Activated T-cell treated with anti-CD3 and anti-CD28 coated beads, Interleukin-2, amount 50 U/mL, for 24 hours (primary cell): ENCODE results near the gene GMCL2.

Experiments
- DNase-seq: peaks from one replicate; pipeline ENCODE4 v3.0.0-alpha.2; 2020
- H3K27ac Mint-ChIP-seq: 2 replicates; pipeline ENCODE4 v1.8.0; 2020; ENCODE audit warnings: mild to moderate bottlenecking, mixed read lengths
- H3K27me3 Mint-ChIP-seq: 2 replicates; pipeline ENCODE4 v1.8.0; 2020; ENCODE audit warnings: mixed read lengths
- H3K36me3 Mint-ChIP-seq: 2 replicates; pipeline ENCODE4 v1.8.0; 2020; ENCODE audit warnings: low read depth, mixed read lengths
- H3K4me1 Mint-ChIP-seq: 2 replicates; pipeline ENCODE4 v1.8.0; 2020; ENCODE audit warnings: low read depth, mixed read lengths
- H3K4me3 Mint-ChIP-seq: 2 replicates; pipeline ENCODE4 v1.8.0; 2020; ENCODE audit warnings: mild to moderate bottlenecking, moderate library complexity, mixed read lengths
- H3K9me3 Mint-ChIP-seq: 2 replicates; pipeline ENCODE4 v1.8.0; 2020; ENCODE audit warnings: mixed read lengths

GMCL2 gene

DNA sequence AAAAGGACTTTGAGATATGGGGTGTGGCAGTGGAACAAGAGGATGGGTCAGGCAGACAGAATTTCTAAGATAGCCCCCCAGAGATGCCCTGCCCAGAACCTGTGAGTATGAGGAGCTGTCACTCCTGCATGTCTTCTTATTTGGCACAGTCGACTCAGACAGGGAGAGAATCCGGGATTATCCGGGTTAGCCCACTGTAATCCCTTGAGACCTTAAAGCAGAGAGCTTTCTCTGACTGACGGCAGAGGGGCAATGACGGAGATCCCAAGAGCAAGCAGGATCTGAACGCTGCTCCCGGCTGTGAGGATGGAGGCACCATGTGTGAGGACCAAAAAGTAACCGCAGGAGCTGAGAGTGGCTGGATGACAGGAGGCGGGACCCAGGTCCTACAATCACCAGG is 24.7 kb downstream of the GMCL2 start:
- Mint-ChIP-seq H3K27me3 (peaks cover 29% of the 10 kb centered on the region), H3K27ac (no peak overlapping the region)

DNA sequence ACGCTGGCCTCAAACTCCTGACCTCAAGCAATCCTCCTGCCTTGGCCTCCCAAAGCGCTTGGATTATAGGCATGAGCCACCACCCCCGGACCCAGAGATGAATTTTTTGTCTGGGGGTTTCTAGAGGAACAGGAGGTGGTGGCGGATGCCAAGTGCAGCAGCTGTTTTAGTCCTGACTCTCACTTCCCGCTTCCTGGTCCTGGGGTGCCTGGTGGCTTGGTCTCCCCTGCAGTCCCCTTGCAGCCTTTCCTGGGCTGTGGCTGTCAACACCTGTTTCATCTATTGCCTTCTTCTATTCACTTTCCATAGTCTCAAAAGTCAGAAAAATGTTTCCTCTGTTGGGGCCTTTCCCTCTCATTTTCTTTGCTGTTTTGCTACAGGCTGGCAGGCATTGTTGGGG is 27.0 kb downstream of the GMCL2 start:
- H3K4me1 Mint-ChIP-seq, result peaks cover 7% of the 10 kb centered on the region
- H3K4me3 Mint-ChIP-seq, result no peak overlapping the region
- peaks cover 27% of the 10 kb centered on the region for H3K27me3 Mint-ChIP-seq
- H3K36me3 Mint-ChIP-seq, result no peaks in the 10 kb centered on the region
- H3K9me3 Mint-ChIP-seq, result no peaks in the 10 kb centered on the region
- no peak for DNase-seq
- H3K27ac Mint-ChIP-seq, result no peak overlapping the region

More for the DNA sequence above, 24.7 kb downstream of the GMCL2 start:
- H3K4me3 Mint-ChIP-seq, result no peak overlapping the region
- DNase-seq, result no peak
- no peaks in the 10 kb centered on the region for H3K9me3 Mint-ChIP-seq
- H3K4me1 Mint-ChIP-seq, result peaks cover 7% of the 10 kb centered on the region
- no peaks in the 10 kb centered on the region for H3K36me3 Mint-ChIP-seq

DNA sequence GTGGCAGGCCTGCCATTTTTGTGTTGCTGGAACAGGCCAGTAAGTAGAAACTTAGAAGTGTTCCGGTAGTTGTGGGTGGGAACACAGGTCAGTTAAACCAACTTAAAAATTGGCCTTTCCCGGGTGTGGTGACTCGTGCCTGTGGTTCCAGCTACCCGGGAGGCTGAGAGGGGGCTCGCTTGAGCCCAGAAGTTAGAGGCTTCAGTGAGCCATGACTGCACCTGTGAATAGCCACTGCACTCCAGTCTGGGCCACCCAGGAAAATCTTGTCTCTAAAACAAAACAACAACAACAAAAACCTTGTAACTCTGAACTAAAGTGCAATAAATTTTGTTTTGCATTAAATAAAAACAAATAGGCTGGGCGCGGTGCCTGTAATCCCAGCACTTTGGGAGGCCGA is 32.1 kb downstream of the GMCL2 start:
- Mint-ChIP-seq H3K27ac (no peak overlapping the region), H3K9me3 (no peaks in the 10 kb centered on the region), H3K4me3 (no peak overlapping the region), H3K36me3 (peaks cover 37% of the 10 kb centered on the region), H3K27me3 (no peaks in the 10 kb centered on the region), H3K4me1 (peaks cover 38% of the 10 kb centered on the region)
- DNase-seq, result no peak

DNA sequence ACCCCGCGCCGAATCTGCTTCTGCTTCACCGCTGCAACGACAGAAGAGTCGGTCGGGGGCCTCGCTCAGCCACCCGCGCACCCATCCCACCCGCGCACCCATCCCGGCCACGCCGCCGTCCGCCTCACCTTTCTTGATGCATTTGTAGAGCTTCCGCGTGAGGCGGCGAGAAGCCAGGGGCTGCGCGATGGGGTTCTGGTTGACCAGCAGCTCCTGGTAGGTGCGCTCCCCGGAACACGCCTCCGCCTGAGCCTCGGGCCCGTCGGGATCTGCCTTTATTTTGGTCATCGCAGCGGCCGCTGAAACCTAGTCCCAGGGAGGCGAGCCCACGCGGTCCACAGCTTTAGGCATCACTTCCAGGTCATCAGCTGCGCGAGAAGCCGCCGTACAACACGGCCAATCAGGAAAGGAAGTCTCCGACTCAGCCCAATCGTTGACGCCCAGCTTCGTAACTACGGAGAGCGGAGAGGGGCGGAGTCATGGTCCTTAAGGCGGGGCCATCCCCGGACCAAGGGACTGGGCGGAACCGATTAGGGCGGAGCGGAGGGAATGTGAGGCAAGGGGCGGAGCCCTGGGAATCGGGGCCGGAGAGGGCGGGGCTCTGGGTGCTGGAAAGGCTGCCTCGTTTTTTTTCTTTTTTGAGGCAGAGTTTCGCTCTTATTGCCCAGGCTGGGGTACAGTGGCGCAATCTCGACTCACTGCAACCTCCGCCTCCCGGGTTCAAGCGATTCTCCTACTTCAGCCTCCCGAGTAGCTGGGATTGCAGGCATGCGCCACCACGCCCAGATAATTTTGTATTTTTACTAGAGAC is 33.4 kb downstream of the GMCL2 start, which contains the start of gene NHP2:
TSS of gene NHP2 (minus strand) at position 356 of the 811 bp plus-strand sequence. CDS start at position 288, 68 bp downstream.
- Mint-ChIP-seq H3K4me3 (peak within 1 kb of the TSS; percentile 97), H3K9me3 (no peaks in the 10 kb centered on the region), H3K27ac (peak within 1 kb of the TSS; percentile 95), H3K4me1 (peaks cover 51% of the 10 kb centered on the region), H3K27me3 (no peaks in the 10 kb centered on the region), H3K36me3 (peaks cover 50% of the 10 kb centered on the region)
- peak; percentile 99 for DNase-seq

DNA sequence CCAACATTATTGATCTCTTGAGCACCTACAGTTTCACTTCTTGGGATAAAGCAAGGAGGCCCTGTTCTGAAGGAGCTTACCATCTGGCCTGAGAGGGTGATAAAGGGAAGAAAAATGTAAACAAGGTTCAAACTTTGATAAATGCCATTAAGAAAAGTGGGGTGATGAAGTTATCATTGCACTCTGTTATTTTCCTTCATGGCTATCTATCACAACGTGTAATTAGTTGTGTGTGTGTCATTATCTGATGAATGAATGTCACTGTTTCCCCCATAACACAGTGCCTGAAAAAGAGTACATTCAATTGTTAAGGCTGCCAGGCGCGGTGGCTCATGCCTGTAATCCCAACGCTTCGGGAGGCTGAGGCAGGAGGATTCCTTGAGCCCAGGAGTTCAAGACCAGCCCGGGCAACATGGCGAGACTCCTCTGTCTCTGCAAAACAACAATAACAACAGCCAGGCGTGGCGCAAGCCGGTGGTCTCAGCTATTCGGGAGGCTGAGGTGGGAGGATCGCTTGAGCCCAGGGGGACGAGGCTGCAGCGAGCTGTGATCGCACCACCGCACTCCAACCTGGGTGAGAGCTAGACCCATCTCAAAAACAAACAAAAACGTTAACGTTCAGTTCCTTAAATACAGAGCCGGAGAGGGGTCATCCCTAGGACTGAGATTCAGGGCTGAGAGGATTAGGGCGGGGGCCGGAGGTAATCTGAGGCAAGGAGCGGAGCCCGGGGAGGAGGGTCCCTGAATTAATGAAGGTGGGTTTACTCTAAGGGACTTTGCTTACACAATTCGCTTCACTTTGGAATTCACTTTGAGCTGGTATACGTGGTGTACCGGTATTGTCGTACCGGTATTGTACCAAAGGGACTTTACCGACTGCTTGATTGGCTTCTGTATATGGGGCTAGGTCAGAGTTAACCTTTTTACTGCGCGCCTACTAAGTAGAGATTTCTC is 34.4 kb downstream of the GMCL2 start:
- Mint-ChIP-seq H3K27ac (peak overlapping the region; percentile 95), H3K9me3 (no peaks in the 10 kb centered on the region), H3K4me3 (peak overlapping the region; percentile 97), H3K36me3 (peaks cover 60% of the 10 kb centered on the region), H3K27me3 (no peaks in the 10 kb centered on the region), H3K4me1 (peaks cover 56% of the 10 kb centered on the region)
- no peak for DNase-seq

DNA sequence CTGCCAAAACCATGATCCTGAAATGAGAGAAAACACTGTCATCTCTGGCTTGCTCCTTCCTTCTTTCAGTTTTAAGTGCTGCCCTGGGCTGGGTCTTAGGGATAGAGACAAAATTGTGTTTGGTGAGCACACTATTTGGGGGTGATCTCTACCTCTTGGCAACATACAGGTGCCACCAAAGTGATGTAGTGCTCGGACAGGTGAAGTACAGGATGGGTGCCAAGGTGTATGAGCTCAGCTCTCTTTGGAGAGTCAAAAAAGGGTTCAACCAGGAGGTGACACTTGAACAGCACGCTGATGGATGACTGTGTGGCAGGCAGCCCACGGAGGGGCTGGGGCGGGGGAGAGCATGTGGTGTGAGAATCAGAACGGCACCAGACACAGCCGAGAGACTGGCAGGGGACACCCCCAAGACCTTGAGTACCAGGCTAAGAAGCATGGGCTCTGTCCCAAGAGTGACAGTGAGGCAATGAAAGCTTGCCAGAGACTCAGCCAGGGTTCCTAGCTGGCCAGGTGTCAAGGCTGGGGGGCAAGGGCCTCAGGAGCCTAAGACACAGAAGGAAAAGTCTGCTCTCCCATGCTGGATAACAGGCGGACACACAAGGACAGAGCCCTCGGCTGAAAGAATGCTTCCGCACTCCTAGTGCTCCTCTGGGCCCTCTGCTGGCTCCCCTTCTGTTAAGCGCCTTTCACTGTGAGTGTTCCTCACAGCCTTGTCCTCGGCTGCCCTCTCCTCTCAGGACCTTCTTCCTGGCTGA is 36.0 kb downstream of the GMCL2 start:
- DNase-seq, result no peak

DNA sequence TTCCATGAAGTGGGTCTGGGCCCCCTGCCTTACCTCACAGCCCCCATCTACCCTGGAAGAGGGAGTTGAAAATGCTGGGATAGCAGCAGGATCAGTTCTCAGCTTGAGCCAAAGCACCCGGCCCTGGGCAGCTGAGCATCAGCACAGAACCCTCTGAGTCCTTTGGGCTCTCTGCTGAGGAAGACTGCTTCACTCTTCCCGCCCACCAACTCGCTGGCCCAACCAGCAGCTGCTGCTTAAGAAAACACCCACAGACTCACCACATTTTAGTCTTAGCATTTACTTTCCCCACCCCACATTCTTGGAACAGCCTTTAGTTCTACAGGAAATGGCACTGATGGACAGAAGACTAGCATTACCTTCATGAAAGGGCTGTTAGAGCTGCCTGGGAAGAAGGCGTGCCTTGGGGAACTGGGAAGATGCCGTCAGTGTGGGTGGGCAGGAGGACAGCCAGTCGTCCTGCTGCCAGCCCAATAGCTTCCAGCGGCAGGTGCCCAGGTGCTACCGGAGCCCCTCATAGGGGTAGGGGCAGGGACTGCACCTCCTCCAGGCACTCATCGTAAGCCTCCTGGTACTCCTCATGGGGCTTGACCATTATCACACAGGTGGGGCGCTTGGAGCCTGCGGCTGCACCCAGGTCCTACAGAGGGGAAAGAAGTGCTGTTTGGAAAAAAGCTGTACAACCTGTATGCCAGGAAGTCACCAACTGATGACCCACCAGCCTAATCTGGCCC is 37.8 kb downstream of the GMCL2 start:
- no peaks in the 10 kb centered on the region for H3K9me3 Mint-ChIP-seq
- H3K27me3 Mint-ChIP-seq, result no peaks in the 10 kb centered on the region
- DNase-seq, result no peak
- peaks cover 68% of the 10 kb centered on the region for H3K4me1 Mint-ChIP-seq
- H3K4me3 Mint-ChIP-seq, result peak overlapping the region; percentile 45
- peak overlapping the region; percentile 95 for H3K27ac Mint-ChIP-seq
- H3K36me3 Mint-ChIP-seq, result peaks cover 89% of the 10 kb centered on the region

More for the DNA sequence above, 36.0 kb downstream of the GMCL2 start:
- Mint-ChIP-seq H3K27me3 (no peaks in the 10 kb centered on the region), H3K4me1 (peaks cover 69% of the 10 kb centered on the region), H3K4me3 (peak overlapping the region; percentile 97), H3K27ac (peak overlapping the region; percentile 95), H3K36me3 (peaks cover 76% of the 10 kb centered on the region), H3K9me3 (no peaks in the 10 kb centered on the region)

DNA sequence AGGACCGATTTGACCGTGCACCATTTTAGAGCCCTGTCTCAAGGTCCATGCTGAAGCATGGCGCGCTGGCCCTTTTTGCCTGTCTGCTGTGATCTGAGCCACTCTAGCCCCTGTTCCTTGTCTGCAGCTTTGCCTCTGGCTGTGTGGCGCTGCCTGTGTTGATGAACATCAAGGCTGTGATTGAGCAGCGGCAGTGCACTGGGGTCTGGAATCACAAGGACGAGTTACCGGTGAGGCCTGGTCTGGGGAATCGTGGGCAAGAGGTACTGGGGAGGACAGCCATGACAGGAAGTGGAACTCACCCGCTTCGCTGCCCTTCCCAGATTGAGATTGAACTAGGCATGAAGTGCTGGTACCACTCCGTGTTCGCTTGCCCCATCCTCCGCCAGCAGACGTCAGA is 39.8 kb downstream of the GMCL2 start:
- Mint-ChIP-seq H3K36me3 (peaks cover 95% of the 10 kb centered on the region), H3K27ac (peak overlapping the region; percentile 75), H3K4me1 (peaks cover 60% of the 10 kb centered on the region), H3K9me3 (no peaks in the 10 kb centered on the region), H3K4me3 (no peak overlapping the region), H3K27me3 (no peaks in the 10 kb centered on the region)
- DNase-seq, result no peak

DNA sequence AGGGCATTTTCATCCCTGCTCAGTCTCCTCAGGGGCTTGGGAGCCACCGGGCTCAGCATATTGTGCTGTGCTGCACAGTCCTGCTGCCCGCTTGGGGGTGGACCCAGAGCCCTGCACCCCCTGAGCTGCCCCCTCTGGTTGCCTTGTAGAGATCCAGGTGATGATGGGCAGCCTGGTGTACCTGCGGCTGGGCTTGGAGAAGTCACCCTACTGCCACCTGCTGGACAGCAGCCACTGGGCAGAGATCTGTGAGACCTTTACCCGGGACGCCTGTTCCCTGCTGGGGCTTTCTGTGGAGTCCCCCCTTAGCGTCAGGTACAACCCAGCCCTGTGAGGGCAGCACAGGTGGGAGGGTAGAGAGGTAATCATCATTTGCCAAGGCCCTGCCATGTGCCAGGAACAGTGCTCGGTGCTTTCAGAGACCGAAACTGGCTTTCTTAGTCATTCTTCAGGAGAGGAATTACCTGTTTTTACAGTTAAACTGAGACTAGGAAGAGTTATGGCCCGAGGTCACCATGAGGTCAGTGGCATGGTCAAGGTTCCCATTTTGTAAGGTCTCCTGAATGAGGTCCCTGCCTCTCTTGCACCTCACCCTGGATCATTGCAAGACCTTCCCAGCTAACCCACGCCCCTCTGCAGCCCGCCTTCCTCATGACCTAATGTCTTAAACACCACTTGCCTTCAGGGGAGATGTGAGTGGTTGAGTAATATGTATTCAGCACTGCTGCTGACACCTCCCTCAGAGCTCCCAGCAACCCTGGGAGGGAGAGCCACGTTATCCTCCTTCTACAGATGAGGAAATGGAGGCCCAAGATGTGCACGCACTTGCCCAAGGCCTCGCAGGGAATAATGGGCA is 41.0 kb downstream of the GMCL2 start:
- H3K4me1 Mint-ChIP-seq, result peaks cover 49% of the 10 kb centered on the region
- peak overlapping the region; percentile 75 for H3K27ac Mint-ChIP-seq
- DNase-seq, result peak; percentile 79
- H3K4me3 Mint-ChIP-seq, result no peak overlapping the region
- no peaks in the 10 kb centered on the region for H3K27me3 Mint-ChIP-seq
- no peaks in the 10 kb centered on the region for H3K9me3 Mint-ChIP-seq
- peaks cover 95% of the 10 kb centered on the region for H3K36me3 Mint-ChIP-seq

DNA sequence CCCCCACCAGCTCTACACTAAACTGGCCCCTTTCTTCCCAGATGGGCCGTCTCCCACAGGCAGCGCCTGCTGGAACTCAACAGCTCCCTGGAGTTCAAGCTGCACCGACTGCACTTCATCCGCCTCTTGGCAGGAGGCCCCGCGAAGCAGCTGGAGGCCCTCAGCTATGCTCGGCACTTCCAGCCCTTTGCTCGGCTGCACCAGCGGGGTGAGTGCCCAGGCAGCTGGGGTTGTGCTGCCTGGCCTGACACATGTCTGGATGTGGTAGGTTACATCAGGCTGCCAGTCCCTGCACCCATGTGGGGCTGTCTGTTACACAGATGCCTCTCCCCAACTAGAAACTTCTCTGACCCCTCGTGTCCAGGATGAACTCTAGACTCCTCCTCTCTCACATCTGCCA is 43.3 kb downstream of the GMCL2 start:
- Mint-ChIP-seq H3K4me3 (no peak overlapping the region), H3K9me3 (no peaks in the 10 kb centered on the region), H3K4me1 (peaks cover 28% of the 10 kb centered on the region), H3K36me3 (peaks cover 92% of the 10 kb centered on the region), H3K27ac (peak overlapping the region; percentile 60), H3K27me3 (no peaks in the 10 kb centered on the region)
- no peak for DNase-seq

DNA sequence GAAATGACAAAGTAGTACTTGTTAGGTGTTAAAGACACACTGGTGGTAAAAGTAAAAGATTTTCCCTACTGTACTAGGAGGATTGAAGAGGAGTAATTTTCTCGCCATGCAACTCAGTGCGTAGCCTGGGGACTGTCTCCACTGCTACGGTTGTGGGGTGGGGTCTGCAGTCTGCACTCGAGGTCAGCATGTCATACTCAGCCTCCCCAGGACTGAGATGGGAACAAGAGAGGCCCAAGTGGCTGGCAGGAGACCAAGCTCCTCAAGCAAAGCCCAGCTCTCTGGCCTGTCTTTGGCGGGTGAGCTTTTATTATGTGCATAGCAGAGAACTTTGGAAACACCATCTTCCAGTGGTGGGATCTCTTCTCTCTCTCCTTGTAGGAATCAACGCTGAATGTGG is 43.9 kb downstream of the GMCL2 start:
- H3K27ac Mint-ChIP-seq, result no peak overlapping the region
- H3K36me3 Mint-ChIP-seq, result peaks cover 91% of the 10 kb centered on the region
- no peak overlapping the region for H3K4me3 Mint-ChIP-seq
- H3K27me3 Mint-ChIP-seq, result no peaks in the 10 kb centered on the region
- peaks cover 23% of the 10 kb centered on the region for H3K4me1 Mint-ChIP-seq
- DNase-seq, result no peak
- H3K9me3 Mint-ChIP-seq, result no peaks in the 10 kb centered on the region

DNA sequence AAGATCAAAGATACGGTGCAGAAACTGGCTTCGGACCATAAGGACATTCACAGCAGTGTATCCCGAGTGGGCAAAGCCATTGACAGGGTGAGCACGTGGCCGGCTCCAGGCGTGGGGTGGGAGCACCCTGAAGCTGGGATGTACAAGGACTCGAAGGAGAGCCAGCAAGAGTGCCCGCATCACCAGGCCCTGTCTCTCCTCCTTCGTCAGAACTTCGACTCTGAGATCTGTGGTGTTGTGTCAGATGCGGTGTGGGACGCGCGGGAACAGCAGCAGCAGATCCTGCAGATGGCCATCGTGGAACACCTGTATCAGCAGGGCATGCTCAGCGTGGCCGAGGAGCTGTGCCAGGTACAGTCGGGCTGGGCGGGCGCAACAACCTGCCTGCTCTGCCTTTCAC is 44.5 kb downstream of the GMCL2 start:
- no peaks in the 10 kb centered on the region for H3K9me3 Mint-ChIP-seq
- peaks cover 21% of the 10 kb centered on the region for H3K4me1 Mint-ChIP-seq
- H3K4me3 Mint-ChIP-seq, result no peak overlapping the region
- H3K27ac Mint-ChIP-seq, result peak overlapping the region; percentile 37
- H3K36me3 Mint-ChIP-seq, result peaks cover 91% of the 10 kb centered on the region
- DNase-seq, result no peak
- H3K27me3 Mint-ChIP-seq, result no peaks in the 10 kb centered on the region

DNA sequence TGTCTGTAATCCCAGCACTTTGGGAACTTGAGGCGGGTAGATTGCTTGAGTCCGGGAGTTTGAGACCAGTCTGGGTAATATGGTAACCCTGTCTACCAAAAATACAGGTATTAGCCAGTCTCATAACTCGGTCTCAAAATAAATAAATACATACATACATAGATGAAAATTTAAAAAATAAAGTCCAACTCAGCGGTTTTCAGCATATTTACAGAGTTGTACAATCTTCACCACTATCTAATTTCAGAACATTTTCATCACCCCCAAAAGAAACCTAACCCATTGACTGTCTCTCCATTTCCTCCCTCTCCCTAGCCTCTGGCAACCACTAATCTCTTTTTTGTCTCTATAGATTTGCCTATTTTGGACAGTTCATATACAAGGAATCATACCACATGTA is 45.6 kb downstream of the GMCL2 start:
- H3K36me3 Mint-ChIP-seq, result peaks cover 91% of the 10 kb centered on the region
- peak overlapping the region; percentile 9 for H3K27ac Mint-ChIP-seq

More for the DNA sequence above, 45.6 kb downstream of the GMCL2 start:
- DNase-seq, result no peak
- H3K9me3 Mint-ChIP-seq, result no peaks in the 10 kb centered on the region
- H3K4me3 Mint-ChIP-seq, result no peak overlapping the region
- H3K4me1 Mint-ChIP-seq, result peaks cover 12% of the 10 kb centered on the region
- H3K27me3 Mint-ChIP-seq, result no peaks in the 10 kb centered on the region
